Astrocyte (in vitro differentiated cells and primary cell): ENCODE measurements around the gene PDE11A.

Experiments
- EZH2 ChIP-seq: IDR thresholded peaks from 2 replicates; pipeline ENCODE4 v1.6.1; 2012; ENCODE audit warnings: mild to moderate bottlenecking, low read length, inconsistent platforms; ENCODE audit not compliant: insufficient read depth
- TF ChIP-seq, protein P1 (sequence below): IDR thresholded peaks from 2 replicates; pipeline ENCODE4 v1.5.1; 2011; ENCODE audit warnings: low read depth, mild to moderate bottlenecking, inconsistent platforms, low read length, moderate library complexity; ENCODE audit not compliant: insufficient read depth

DNA sequence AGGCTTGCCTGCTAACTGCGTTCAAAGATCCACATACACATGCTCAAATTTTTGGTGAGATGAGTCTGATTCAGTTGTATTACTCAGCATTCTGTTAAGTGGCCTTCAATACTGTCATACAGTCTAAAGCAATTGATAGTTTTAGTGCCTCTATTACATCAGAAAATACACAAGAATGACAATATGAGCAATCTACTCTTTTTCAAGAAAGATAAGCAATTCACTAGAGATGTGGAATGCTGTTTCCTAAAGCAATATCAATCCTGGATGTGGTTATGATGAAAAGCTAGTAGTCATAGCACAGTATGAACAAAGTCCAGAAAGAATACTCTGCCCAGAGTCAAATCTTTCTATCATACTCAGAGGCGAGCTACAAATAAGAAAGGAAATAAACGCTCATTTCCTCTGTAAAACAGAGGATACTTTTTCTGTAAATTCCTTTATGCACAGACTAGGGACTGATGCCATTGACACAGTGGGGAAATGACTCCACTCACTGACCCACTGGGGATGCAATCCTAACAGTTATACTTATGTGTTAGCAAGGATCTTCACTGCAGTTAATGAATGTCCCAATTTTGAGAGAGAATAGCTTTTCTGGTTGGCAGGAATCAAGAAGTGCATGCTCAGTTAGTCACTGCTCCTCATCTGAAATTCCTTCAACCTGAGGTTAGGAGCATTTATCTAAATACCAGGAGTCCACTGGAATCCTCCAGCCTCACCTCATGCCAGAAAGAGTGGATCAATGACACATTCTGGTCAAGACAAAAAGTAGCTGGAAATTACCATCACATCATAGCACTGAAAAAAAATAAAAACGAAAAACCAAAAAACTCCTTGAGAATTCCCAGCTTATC is 83.3 kb downstream of the PDE11A start:
- TF ChIP-seq, protein P1, sequence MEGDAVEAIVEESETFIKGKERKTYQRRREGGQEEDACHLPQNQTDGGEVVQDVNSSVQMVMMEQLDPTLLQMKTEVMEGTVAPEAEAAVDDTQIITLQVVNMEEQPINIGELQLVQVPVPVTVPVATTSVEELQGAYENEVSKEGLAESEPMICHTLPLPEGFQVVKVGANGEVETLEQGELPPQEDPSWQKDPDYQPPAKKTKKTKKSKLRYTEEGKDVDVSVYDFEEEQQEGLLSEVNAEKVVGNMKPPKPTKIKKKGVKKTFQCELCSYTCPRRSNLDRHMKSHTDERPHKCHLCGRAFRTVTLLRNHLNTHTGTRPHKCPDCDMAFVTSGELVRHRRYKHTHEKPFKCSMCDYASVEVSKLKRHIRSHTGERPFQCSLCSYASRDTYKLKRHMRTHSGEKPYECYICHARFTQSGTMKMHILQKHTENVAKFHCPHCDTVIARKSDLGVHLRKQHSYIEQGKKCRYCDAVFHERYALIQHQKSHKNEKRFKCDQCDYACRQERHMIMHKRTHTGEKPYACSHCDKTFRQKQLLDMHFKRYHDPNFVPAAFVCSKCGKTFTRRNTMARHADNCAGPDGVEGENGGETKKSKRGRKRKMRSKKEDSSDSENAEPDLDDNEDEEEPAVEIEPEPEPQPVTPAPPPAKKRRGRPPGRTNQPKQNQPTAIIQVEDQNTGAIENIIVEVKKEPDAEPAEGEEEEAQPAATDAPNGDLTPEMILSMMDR, result no peak
- no peak for TF ChIP-seq EZH2
